ENCODE measurements around the gene CHDH.

GRCh38 chr3:53829605-53830004 is 16.6 kb downstream of the CHDH start:
- no peak for TF ChIP-seq POLR2A (IDR thresholded peaks at IDR 0.05)
- TF ChIP-seq CTCF (IDR thresholded peaks at IDR 0.05): no peak
